ENCODE results near the gene TJP2.
"Not testable (repeated sequence)": the region's sequence is repeated elsewhere in the genome, so short reads cannot be mapped to it uniquely, and the experiment has no call there.

TJP2 gene

GRCh38 chr9:69153707-69154521 is 20.2 kb upstream of the TJP2 start:
- H3K27ac Mint-ChIP-seq = peak overlapping the region in 1 of 3 experiments; percentile 17
- no peak overlapping the region for H3K4me3 Mint-ChIP-seq
- H3K9me3 Mint-ChIP-seq = no peaks in the 10 kb centered on the region
- H3K36me3 Mint-ChIP-seq (ENCODE audit: low read depth) = peaks cover 22% of the 10 kb centered on the region
- peaks cover 4% of the 10 kb centered on the region for H3K27me3 Mint-ChIP-seq (ENCODE audit: low read depth)
- H3K4me1 Mint-ChIP-seq = peaks cover 10% of the 10 kb centered on the region
- no peak for TF ChIP-seq CTCF (IDR thresholded peaks at IDR 0.05; ENCODE audit: unreplicated experiment in 3 of 3)

GRCh38 chr9:69155341-69156030 is 18.6 kb upstream of the TJP2 start:
- no peak overlapping the region for H3K4me3 Mint-ChIP-seq
- no peak for TF ChIP-seq CTCF (IDR thresholded peaks at IDR 0.05; ENCODE audit: unreplicated experiment in 3 of 3)
- peaks cover 4% of the 10 kb centered on the region for H3K27me3 Mint-ChIP-seq (ENCODE audit: low read depth)
- H3K4me1 Mint-ChIP-seq = peaks cover 4% of the 10 kb centered on the region
- no peak overlapping the region for H3K27ac Mint-ChIP-seq
- peaks cover 2% of the 10 kb centered on the region for H3K9me3 Mint-ChIP-seq
- peaks cover 24% of the 10 kb centered on the region for H3K36me3 Mint-ChIP-seq (ENCODE audit: low read depth)

DNA sequence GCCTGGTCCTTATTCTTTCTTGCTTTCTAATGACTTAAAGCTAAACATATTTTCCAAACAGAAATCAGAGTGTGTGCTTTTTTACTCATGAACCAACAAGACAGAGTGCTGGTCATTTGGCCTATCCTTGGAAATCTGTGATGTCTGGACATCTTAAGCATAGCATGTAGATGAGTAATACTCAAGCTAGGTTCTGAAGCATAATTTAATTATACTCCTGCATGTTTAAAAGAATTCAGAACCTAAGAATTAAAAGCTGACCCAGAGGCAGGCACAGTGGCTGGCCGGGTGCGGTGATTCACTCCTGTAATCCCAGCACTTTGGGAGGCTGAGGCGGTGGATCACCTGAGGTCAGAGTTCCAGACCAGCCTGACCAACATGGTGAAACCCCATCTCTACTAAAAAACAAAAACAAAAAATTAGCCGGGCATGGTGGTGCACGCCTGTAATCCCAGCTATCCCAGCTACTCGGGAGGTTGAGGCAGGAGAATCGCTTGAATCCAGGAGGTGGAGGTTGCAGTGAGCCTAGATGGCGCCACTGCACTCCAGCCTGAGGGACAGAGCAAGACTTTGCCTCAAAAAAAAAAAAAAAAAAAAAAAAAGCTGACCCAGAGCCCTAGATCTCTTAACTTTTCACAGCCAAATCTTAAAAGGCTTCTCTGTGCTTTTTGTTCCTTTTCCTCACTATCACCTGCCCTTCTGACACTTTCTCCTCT is 16.2 kb upstream of the TJP2 start:
- peaks cover 15% of the 10 kb centered on the region for H3K36me3 Mint-ChIP-seq (ENCODE audit: low read depth)
- TF ChIP-seq CTCF (IDR thresholded peaks at IDR 0.05; ENCODE audit: unreplicated experiment in 3 of 3) = no peak

GRCh38 chr9:69158471-69158870 is 15.6 kb upstream of the TJP2 start:
- H3K4me3 Mint-ChIP-seq = no peak overlapping the region
- no peak overlapping the region for H3K27ac Mint-ChIP-seq
- TF ChIP-seq CTCF (IDR thresholded peaks at IDR 0.05; ENCODE audit: unreplicated experiment in 3 of 3) = no peak
- H3K9me3 Mint-ChIP-seq = peaks cover 3% of the 10 kb centered on the region
- H3K36me3 Mint-ChIP-seq (ENCODE audit: low read depth) = peaks cover 15% of the 10 kb centered on the region
- H3K4me1 Mint-ChIP-seq = no peaks in the 10 kb centered on the region
- no peaks in the 10 kb centered on the region for H3K27me3 Mint-ChIP-seq (ENCODE audit: low read depth)

More for the DNA sequence above, 16.2 kb upstream of the TJP2 start:
- H3K9me3 Mint-ChIP-seq = peaks cover 3% of the 10 kb centered on the region
- H3K27me3 Mint-ChIP-seq (ENCODE audit: low read depth) = no peaks in the 10 kb centered on the region
- no peak overlapping the region for H3K27ac Mint-ChIP-seq
- H3K4me3 Mint-ChIP-seq = no peak overlapping the region
- H3K4me1 Mint-ChIP-seq = no peaks in the 10 kb centered on the region

DNA sequence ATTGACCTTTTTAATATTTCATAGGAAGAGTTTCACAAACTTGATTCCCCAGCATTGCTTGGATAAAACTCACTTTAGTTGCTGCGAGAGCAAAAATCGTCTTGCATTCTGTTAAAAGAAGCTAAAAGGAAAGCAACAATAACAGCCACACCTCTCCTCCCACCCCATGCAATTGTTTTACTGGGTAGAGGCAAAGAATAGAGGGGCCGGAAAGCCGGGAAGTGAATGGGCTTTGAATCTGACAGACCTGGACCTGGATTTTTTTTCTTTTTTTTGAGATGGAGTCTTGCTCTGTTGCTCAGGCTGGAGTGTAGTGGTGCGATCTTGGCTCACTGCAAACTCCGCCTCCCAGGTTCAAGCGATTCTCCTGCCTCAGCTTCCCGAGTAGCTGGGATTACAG is 9.5 kb upstream of the TJP2 start:
- H3K27me3 Mint-ChIP-seq (ENCODE audit: low read depth) = not testable (repeated sequence)

DNA sequence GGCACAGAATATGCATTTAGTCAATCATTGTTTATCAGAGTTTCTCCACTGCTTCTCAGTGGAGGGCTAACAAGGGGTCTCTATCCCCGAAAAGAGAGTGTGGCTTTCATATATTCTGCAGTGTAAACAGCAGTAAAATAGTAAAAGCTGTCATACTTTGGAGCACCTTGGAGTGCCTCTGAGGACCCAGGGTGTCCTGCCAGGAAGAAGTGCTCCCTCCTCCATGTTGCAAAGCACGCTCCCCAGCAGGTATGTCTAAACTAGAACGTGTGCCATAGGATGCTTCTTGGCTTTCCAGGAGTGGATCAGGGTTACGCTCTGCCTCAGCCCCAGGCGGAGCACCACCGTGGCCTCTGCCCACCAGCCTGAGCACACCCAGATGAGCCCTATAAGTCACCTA is 8.5 kb upstream of the TJP2 start:
- H3K36me3 Mint-ChIP-seq (ENCODE audit: low read depth) = peaks cover 5% of the 10 kb centered on the region
- peaks cover under 1% of the 10 kb centered on the region for H3K9me3 Mint-ChIP-seq
- no peak for TF ChIP-seq CTCF (IDR thresholded peaks at IDR 0.05; ENCODE audit: unreplicated experiment in 3 of 3)
- no peak overlapping the region for H3K27ac Mint-ChIP-seq
- H3K4me3 Mint-ChIP-seq = no peak overlapping the region
- H3K27me3 Mint-ChIP-seq (ENCODE audit: low read depth) = peaks cover 5% of the 10 kb centered on the region
- H3K4me1 Mint-ChIP-seq = no peaks in the 10 kb centered on the region

More for the DNA sequence above, 9.5 kb upstream of the TJP2 start:
- not testable (repeated sequence) for H3K36me3 Mint-ChIP-seq (ENCODE audit: low read depth); H3K27ac Mint-ChIP-seq; H3K9me3 Mint-ChIP-seq; H3K4me1 Mint-ChIP-seq; H3K4me3 Mint-ChIP-seq

All from nephron (organoid).